ENCODE results near the gene CLCA4.

CLCA4 gene

DNA sequence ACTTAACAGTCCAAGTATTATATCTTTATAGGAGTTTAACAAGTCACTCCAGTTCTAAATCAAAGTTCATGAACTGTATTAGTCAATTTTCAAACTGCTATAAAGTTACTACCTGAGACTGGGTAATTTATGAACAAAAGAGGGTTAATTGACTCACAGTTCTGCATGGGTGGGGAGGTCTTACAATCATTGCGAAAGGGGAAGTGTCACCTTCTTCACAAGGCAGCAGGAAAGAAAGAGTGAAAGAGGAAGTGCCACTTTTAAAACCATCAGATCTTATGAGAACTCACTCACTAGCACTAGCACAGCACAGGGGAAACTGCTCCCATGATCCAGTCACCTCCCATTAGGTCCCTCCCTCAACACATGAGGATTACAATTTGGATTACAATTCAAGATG, 70.0 kb downstream of the CLCA4 start:
- DNase-seq (ENCODE audit: low read depth in 2 of 2): no peak

DNA sequence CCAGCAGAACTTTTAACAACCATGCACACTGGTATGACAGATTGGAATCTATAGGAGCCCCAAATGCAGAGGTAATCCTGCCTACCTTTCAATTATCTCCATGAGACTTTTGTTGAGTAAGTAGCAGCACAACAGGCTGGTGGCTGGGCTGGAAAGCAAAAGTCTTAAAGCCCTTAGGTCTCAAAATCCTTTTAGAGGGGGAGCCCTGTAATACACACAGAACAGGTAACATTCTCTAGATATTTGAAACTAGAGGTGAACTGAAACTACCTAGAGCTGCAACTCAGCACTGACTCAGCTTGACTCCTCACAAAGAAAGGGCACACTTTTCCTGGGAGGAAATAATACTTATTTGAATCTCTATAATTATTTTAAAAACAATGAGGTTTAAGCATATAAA, 71.5 kb downstream of the CLCA4 start:
- DNase-seq (ENCODE audit: low read depth in 2 of 2): no peak

DNA sequence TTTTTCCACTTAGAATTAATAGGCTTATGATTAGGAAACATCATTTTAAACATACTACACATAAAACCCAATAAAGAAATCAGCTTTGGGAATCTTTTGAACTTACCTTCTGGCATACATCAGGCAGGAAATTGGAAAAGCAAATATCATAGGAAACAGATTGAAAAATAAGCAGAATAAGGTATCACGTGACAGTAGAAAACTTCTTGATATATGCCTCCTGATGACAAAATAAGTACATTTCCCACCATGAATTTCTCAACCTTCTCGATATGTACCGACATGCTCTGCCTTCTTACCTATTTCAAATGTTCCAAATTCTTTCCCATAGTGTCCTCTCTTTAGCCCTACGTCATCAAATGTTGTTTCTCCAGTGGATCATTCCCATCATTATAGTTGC, 72.4 kb downstream of the CLCA4 start:
- no peak for DNase-seq (ENCODE audit: low read depth in 2 of 2)

DNA sequence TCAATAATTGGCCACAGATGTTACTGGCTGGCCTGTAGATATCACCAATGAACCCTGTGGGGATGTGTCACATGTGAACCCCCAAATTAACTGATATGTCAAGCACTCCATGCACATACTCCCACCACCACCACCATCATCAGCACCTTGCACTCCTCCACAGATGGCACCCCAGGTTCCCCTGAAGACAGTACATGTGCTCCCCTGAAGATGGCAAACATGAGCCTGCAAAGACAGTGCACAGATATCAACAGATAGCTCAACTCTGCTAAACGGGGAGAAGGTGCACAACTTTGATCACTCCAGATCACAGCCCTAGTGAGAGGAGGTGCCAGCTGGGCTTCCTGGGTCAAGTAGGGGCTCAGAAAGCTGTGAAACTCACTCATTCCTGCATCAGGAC, 74.4 kb downstream of the CLCA4 start:
- DNase-seq (ENCODE audit: low read depth in 2 of 2): no peak
